ENCODE data around the gene NDUFV1. TPM values are rescaled to one million over a fixed set of nuclear protein-coding genes. Genes with fewer than 3 reads are reported as not detected.

The NDUFV1 gene
- total RNA-seq, 1 experiment from 2014 or later: 216 TPM

- Mint-ChIP-seq H3K4me1 (ENCODE audit: low read depth, unreplicated experiment) (no peaks in the 10 kb centered on the region), H3K27ac (ENCODE audit: unreplicated experiment) (no peak overlapping the region), H3K9me3 (ENCODE audit: low read depth, unreplicated experiment) (no peaks in the 10 kb centered on the region), H3K27me3 (ENCODE audit: unreplicated experiment) (no peaks in the 10 kb centered on the region), H3K4me3 (ENCODE audit: low read depth, unreplicated experiment) (no peak overlapping the region), H3K36me3 (ENCODE audit: insufficient read depth, unreplicated experiment) (no peaks in the 10 kb centered on the region)
- CTCF ChIA-PET: no interaction called here
- no TSS peak for BruUV-seq (replicated peaks)
- intact Hi-C loops (cut with micrococcal nuclease; ENCODE audit: unreplicated experiment): no loop called here
- DNase-seq: no peak
- TF ChIP-seq CTCF (IDR thresholded peaks at IDR 0.05; ENCODE audit: unreplicated experiment): peak; percentile 19
Measured at GRCh38 chr11:67644042-67644441, 37.3 kb downstream of the NDUFV1 start.

DNA sequence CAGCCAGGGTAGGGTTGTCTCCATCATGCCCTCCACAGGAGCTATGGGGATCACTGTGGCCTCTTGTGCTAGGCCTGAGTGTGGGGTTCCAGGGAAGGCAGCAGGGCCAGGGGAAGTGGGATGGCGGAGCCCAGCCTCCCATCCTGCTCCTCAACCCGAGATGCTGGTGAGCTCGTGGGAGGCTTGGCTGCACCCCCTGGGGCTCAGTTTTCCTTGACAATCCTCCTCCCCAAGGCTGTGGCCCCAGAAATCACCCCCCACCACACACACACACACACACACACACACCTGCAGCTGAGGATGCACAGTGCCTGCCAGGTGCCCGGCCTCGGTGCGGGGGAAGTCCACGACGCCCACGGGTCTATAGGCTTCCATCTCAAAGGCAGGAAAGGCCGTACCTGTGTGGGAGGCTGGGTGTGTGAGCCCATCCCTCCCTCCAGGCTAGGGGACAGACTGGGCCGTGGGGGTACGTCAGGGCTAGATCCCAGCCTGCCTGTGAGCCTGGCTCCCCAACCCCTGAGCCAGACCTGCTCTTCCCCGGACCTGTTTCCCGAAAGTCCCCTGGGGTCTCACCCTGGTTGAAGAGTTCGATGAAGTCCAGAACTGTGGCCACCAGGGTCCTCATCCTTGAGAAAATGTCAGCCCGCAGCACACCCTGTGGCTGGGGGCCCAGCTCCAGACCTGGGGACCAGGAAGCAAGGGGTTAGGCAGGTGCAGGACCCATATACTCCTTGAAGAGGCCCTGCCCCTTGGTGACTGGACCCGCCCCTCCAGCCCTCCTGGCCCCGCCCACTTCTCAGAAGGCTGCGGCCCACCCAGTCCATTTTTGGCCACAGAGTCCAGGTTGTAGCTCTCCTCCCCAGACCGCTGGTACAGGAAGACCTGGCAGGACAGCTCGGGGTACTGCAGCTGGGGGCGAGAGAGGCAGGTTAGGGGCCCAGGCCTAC lies 38.0 kb downstream of the NDUFV1 start:
- H3K27ac Mint-ChIP-seq (ENCODE audit: unreplicated experiment): no peak overlapping the region
- intact Hi-C loops (cut with micrococcal nuclease; ENCODE audit: unreplicated experiment): no loop called here
- TF ChIP-seq CTCF (IDR thresholded peaks at IDR 0.05; ENCODE audit: unreplicated experiment): no peak
- no peak for DNase-seq
- H3K4me3 Mint-ChIP-seq (ENCODE audit: low read depth, unreplicated experiment): no peak overlapping the region
- BruUV-seq (replicated peaks): no TSS peak
- no peaks in the 10 kb centered on the region for H3K9me3 Mint-ChIP-seq (ENCODE audit: low read depth, unreplicated experiment)
- no peaks in the 10 kb centered on the region for H3K4me1 Mint-ChIP-seq (ENCODE audit: low read depth, unreplicated experiment)
- CTCF ChIA-PET: no interaction called here
- no peaks in the 10 kb centered on the region for H3K27me3 Mint-ChIP-seq (ENCODE audit: unreplicated experiment)
- no peaks in the 10 kb centered on the region for H3K36me3 Mint-ChIP-seq (ENCODE audit: insufficient read depth, unreplicated experiment)

- H3K27me3 Mint-ChIP-seq (ENCODE audit: unreplicated experiment): no peaks in the 10 kb centered on the region
- DNase-seq: no peak
- BruUV-seq (replicated peaks): no TSS peak
- no peaks in the 10 kb centered on the region for H3K4me1 Mint-ChIP-seq (ENCODE audit: low read depth, unreplicated experiment)
- CTCF ChIA-PET: interaction anchor here (0.5 to 0.6 kb wide), 3 partner anchors 10 to 67 kb away, joined by 3 to 7 read pairs (median 3); no protein-coding TSS in a partner anchor
- no peak overlapping the region for H3K27ac Mint-ChIP-seq (ENCODE audit: unreplicated experiment)
- no peak overlapping the region for H3K4me3 Mint-ChIP-seq (ENCODE audit: low read depth, unreplicated experiment)
- H3K36me3 Mint-ChIP-seq (ENCODE audit: insufficient read depth, unreplicated experiment): peaks cover 9% of the 10 kb centered on the region
- no peaks in the 10 kb centered on the region for H3K9me3 Mint-ChIP-seq (ENCODE audit: low read depth, unreplicated experiment)
- intact Hi-C loops (cut with micrococcal nuclease; ENCODE audit: unreplicated experiment): no loop called here
- no peak for TF ChIP-seq CTCF (IDR thresholded peaks at IDR 0.05; ENCODE audit: unreplicated experiment)
Measured at GRCh38 chr11:67645521-67646461, 39.1 kb downstream of the NDUFV1 start.

- BruUV-seq (replicated peaks): no TSS peak
- intact Hi-C loops (cut with micrococcal nuclease; ENCODE audit: unreplicated experiment): no loop called here
- Mint-ChIP-seq H3K4me1 (ENCODE audit: low read depth, unreplicated experiment) (no peaks in the 10 kb centered on the region), H3K9me3 (ENCODE audit: low read depth, unreplicated experiment) (no peaks in the 10 kb centered on the region), H3K27ac (ENCODE audit: unreplicated experiment) (no peak overlapping the region), H3K27me3 (ENCODE audit: unreplicated experiment) (no peaks in the 10 kb centered on the region), H3K36me3 (ENCODE audit: insufficient read depth, unreplicated experiment) (peaks cover 11% of the 10 kb centered on the region), H3K4me3 (ENCODE audit: low read depth, unreplicated experiment) (no peak overlapping the region)
- peak; percentile 58 for DNase-seq
- CTCF ChIA-PET: interaction anchor here (0.5 to 0.9 kb wide), 5 partner anchors 10 to 305 kb away, joined by 3 to 7 read pairs (median 3); no protein-coding TSS in a partner anchor
- TF ChIP-seq CTCF (IDR thresholded peaks at IDR 0.05; ENCODE audit: unreplicated experiment): no peak
Measured at GRCh38 chr11:67646535-67647336, 40.0 kb downstream of the NDUFV1 start.

Data from Calu3 (cell line).